ENCODE results near the gene TMEM138.

- TF ChIP-seq CTCF (IDR thresholded peaks at IDR 0.05 in 4 of 5, conservative IDR thresholded peaks at IDR 0.05 in 1 of 5) = no peak
- no peak for TF ChIP-seq POLR2A (IDR thresholded peaks at IDR 0.05)
Measured at GRCh38 chr11:61367406-61367805, 5.2 kb downstream of the TMEM138 start.

Data from gastrocnemius medialis (tissue), 4 donors.